ENCODE data around the gene NBEA. TPM values are rescaled to one million over a fixed set of nuclear protein-coding genes. Genes with fewer than 3 reads are reported as not detected.

The NBEA gene
- total RNA-seq, 1 experiment from 2014 or later = 4.1 TPM

GRCh38 chr13:34939771-34940170 is 2.3 kb upstream of the NBEA start:
- Histone ChIP-seq H3K9me3 (ENCODE audit: control insufficient read depth in 1 of 2, insufficient read depth in 1 of 2, low read depth in 1 of 2, low read length in 2 of 2) (no peaks in the 10 kb centered on the region), H3K79me2 (ENCODE audit: insufficient read depth, low read length) (no peaks in the 10 kb centered on the region), H2AFZ (ENCODE audit: low read depth, low read length, poor library complexity, severe bottlenecking) (no peak overlapping the region), H3K9ac (ENCODE audit: low read length) (no peak overlapping the region), H3K27me3 (ENCODE audit: insufficient read depth, low read length) (no peaks in the 10 kb centered on the region), H3K4me2 (ENCODE audit: low read length) (no peak overlapping the region), H3K36me3 (ENCODE audit: control insufficient read depth in 1 of 2, insufficient read depth in 2 of 2, low read length in 2 of 2) (no peaks in the 10 kb centered on the region), H3K4me1 (ENCODE audit: control insufficient read depth in 1 of 2, insufficient read depth in 2 of 2, low read length in 2 of 2) (peaks cover 7 to 16% of the 10 kb centered on the region in 2 experiments; a peak in 3 of 4 replicates), H4K20me1 (ENCODE audit: insufficient read depth) (no peaks in the 10 kb centered on the region), H3K4me3 (replicated peaks in 1 of 2; ENCODE audit: low read depth in 1 of 2, low read length in 2 of 2) (no peak overlapping the region), H3K27ac (ENCODE audit: low read depth, low read length) (no peak overlapping the region), H3K9me2 (ENCODE audit: insufficient read depth) (no peaks in the 10 kb centered on the region)
- intact Hi-C loops (cut with micrococcal nuclease) = no loop called here
- RAD21 ChIA-PET (ENCODE audit: low non-redundant PET in 1 of 2, low total read pairs in 2 of 2, uncharacterized antibody in 2 of 2, unreplicated experiment in 2 of 2) = no interaction called here
- POLR2A ChIA-PET = no interaction called here
- no peak for DNase-seq (ENCODE audit: low read depth, low spot score)
- CTCF ChIA-PET = no interaction called here
- BruUV-seq (replicated peaks) = no TSS peak
- TF ChIP-seq RAD21 (IDR thresholded peaks at IDR 0.05; ENCODE audit: low read depth) (no peak), CTCF (IDR thresholded peaks at IDR 0.05 in 2 of 3, conservative IDR thresholded peaks at IDR 0.05 in 1 of 3; ENCODE audit: borderline replicate concordance in 1 of 3, insufficient read depth in 1 of 3, low read depth in 2 of 3, low read length in 2 of 3) (no peak; a peak in 1 of 6 replicates), EZH2phosphoT487 (IDR thresholded peaks at IDR 0.05; ENCODE audit: borderline replicate concordance) (no peak), REST (IDR thresholded peaks at IDR 0.05; ENCODE audit: low read depth) (no peak), SIN3A (IDR thresholded peaks at IDR 0.05; ENCODE audit: low read depth) (no peak), POLR2AphosphoS5 (IDR thresholded peaks at IDR 0.05; ENCODE audit: low read depth, low read length) (no peak), MAX (IDR thresholded peaks at IDR 0.05) (no peak), TCF7L2 (IDR thresholded peaks at IDR 0.05; ENCODE audit: borderline replicate concordance, extremely low read depth, insufficient read depth, insufficient read length) (no peak)
- no peak for ATAC-seq
